GM19193 (cell line): Measurements from ENCODE around the gene LIN52.

Experiments used
- POLR2A ChIP-seq: IDR thresholded peaks from 4 replicates; pipeline ENCODE4 v1.6.1; 2011; ENCODE audit not compliant: insufficient read depth, insufficient read length; ENCODE audit errors: extremely low read depth

LIN52 gene

GRCh38 chr14:74249433-74250375, 164.9 kb downstream of the LIN52 start:
- no peak for TF ChIP-seq POLR2A
